H54 (cell line): ENCODE data around the gene CD28.

Experiments used
- DNase-seq: peaks from one replicate; pipeline ENCODE4 v3.0.0; 2011; ENCODE audit warnings: low spot score, mixed read lengths; ENCODE audit not compliant: insufficient read length
- FAIRE-seq: peaks from 3 replicates; lab custom pipeline; 2011; peaks lifted over from hg19 to GRCh38; lab: Jason Lieb, UNC
- POLR2A ChIP-seq: IDR thresholded peaks from 2 replicates; pipeline ENCODE4 v1.6.1; 2011; ENCODE audit warnings: low read depth, mild to moderate bottlenecking, low read length

CD28 gene

GRCh38 chr2:203678971-203679370 lies 27.5 kb upstream of the CD28 start:
- peak; percentile 86 for FAIRE-seq
- DNase-seq, result no peak

DNA sequence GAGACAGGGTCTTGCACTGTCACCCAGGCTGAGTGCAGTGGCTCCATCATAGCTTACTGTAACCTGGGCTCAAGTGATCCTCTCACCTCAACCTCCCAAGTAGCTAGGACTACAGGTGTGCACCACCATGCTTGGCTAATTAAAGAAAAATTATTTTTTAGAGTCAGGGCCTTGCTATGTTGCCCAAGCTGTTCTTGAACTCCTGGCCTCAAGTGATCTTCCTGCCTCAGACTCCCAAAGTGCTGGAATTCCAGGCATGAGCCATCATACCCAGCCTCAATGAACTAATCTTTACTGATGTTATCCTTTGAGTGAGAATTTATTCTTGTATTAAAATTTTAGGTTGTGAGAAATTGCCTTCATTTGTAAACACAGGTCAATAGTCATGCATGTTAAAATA lies 27.0 kb upstream of the CD28 start:
- TF ChIP-seq POLR2A, result no peak
- no peak for DNase-seq
- FAIRE-seq, result no peak

More at GRCh38 chr2:203678971-203679370, 27.5 kb upstream of the CD28 start:
- no peak for TF ChIP-seq POLR2A

DNA sequence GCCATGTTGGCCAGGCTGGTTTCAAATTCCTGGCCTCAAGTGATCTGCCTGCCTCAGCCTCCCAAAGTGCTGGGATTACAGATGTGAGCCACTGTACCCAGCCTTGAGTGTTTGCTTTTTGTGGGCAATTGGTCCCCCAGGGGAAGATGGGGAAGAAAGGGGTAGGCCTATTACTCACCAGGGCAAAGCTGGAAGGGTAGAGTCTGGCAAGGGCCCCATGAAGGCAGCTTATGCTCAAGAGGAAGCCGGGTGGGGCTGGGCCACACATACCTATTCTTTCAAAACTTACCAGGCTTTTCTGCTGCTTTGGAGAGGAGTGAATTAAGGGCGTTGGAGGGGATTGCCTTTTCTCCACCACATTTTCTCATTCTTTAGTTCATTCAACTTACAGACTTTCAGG lies 24.5 kb upstream of the CD28 start:
- no peak for FAIRE-seq
- DNase-seq, result no peak
- TF ChIP-seq POLR2A, result no peak

- FAIRE-seq, result no peak
- no peak for DNase-seq
- TF ChIP-seq POLR2A, result no peak
These were observed 23.7 kb upstream of the CD28 start for GRCh38 chr2:203682688-203683130.

DNA sequence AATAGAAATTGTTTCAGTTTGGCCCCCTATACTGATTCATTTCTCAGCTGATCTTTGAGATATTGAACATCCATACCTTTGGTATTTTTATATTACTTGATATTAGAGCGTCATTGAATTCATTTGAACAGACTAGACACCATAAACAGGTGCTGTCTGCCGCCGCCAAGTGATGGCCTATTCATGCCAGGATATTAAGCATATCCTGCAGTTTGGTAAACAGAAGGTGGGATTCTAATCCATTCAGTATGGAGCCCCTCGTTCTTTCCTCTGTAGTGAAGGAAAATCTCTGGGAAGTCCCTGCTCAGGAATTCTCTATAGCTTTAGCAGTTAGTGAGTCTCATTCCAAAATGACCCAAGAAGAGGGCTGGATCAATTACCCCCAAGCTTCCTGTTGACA lies 23.0 kb upstream of the CD28 start:
- TF ChIP-seq POLR2A, result no peak
- no peak for DNase-seq
- FAIRE-seq, result no peak

GRCh38 chr2:203683932-203684556 lies 22.4 kb upstream of the CD28 start:
- peak; percentile 98 for FAIRE-seq

DNA sequence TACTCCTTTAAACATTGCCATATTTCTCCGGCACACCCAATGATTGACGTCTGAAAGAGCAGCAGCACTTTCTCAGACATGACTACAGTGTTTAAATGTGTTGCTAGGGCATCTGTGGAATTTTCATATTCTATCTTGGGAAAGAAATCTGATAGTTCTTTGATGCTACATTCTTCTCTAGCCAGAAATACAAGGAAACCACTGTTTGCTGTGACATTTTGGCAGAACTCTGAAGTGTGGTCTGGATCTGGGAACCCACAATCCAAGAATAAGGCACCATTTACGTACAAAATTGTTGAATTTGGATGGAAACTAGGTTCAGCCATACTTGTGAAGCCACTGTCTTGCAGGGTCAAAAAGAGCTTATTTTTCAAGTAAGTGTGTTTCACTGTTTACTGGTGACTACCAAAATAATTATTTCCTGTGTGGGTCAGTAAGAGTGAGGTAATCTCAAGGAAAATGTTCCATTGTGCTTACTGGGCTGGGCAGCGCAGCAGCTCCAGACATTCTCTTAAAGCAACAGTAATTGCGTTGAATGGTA lies 21.3 kb upstream of the CD28 start:
- DNase-seq, result peak; percentile 32
- peak; percentile 90 for FAIRE-seq
- TF ChIP-seq POLR2A, result no peak

More at GRCh38 chr2:203683932-203684556, 22.4 kb upstream of the CD28 start:
- no peak for TF ChIP-seq POLR2A
- DNase-seq, result peak; percentile 54

GRCh38 chr2:203685789-203686420 lies 20.5 kb upstream of the CD28 start:
- DNase-seq, result no peak
- no peak for TF ChIP-seq POLR2A
- no peak for FAIRE-seq

GRCh38 chr2:203687165-203687564 lies 19.3 kb upstream of the CD28 start:
- no peak for TF ChIP-seq POLR2A
- DNase-seq (no peak), FAIRE-seq (no peak)

GRCh38 chr2:203688798-203689197 lies 17.6 kb upstream of the CD28 start:
- DNase-seq, result peak; percentile 26
- TF ChIP-seq POLR2A, result no peak
- peak; percentile 60 for FAIRE-seq

DNA sequence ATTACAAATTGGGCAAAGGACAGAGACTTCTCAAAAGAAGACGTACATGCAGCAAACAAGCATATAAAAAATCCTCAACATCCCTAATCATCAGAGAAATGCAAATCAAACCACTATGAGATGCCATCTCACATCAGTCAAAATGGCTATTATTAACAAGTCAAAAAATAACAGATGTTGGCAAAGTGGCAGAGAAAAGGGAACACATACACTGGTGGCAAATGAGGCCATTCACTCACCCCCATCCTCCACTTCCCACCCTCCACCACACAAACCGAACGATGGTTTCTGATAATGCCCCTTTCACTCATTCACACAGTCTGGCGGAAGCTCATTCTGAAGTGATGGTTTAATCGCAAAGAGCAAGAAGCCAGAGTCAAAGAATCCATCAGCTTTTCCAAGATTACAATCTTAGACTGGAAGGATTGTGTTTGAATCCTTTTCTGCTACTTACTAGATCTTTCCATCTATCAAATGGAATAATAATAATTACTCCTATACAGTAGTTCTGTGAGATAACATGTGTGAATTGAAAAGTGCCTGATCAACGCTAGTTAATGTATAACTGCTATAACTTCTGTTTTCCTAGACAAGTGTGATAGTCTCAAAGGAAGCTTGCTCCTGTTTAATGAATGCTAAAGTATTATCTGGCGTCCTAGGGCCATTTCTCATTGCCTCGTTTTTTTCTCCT lies 16.9 kb upstream of the CD28 start:
- TF ChIP-seq POLR2A, result no peak
- no peak for FAIRE-seq
- no peak for DNase-seq

DNA sequence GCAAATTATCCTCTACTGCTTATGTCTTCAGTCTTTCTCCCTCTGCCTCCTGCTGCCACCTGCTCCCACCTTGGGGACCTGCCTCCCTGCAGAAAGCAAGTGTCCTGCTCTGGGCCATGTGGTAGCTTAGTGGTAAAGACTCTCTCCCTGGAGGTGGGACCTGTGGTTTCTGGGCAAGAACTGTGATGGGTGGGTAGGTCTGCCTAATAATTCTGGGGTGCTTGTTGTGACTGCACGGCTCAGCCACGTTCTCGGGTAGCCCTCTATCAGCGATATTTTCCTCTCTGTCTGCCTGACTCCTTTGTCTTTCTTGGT lies 16.4 kb upstream of the CD28 start:
- TF ChIP-seq POLR2A, result no peak
- FAIRE-seq (no peak), DNase-seq (no peak)

DNA sequence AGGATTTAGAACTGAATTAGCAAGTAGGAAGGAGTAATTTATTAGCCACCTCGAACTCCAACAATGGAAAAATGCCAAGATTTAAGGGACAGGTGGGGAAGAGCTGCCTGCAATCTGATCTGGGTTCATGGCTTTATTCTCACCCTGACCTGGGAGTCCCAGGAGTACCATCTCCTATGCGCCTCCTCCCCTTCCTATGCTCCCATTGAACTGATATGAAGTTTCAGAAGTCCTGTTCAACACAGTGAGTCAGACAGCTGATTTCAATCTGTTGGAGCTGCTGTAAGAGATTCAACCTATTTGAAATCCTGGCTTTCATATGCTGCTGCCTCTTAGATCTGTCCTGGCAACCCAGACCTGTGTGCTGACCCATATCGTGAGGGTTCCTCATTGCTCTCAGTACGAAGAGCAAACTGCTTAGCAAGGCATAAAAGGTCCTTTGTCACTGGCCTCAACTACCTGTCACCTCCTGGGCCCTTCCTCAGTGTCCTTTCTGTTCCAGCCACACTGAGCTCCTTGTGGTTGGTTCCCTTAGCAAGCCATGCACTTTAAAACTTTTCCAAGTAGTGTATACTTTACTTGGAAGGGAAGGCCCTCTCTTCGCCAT lies 15.9 kb upstream of the CD28 start:
- no peak for FAIRE-seq
- DNase-seq, result no peak
- no peak for TF ChIP-seq POLR2A

DNA sequence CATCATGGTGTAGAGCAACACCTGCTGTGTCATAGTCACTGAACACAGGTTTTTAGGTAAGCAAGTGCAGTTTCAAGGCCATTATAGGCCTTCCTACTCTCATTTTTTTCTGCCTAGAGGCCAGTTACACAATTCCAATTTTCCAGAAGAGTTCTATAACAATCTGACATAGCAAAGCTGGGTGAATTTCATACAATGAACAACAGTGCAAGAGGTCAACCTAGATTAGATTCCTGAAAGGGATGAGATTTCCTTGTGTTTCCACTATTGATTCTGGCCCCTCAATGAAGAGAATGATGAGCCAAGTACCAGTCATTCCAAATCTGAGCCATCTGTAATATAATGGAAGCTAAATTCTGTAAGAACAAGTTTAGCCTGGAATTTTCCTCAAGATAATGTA lies 15.3 kb upstream of the CD28 start:
- no peak for TF ChIP-seq POLR2A

More for the DNA sequence above, 15.3 kb upstream of the CD28 start:
- FAIRE-seq, result no peak
- DNase-seq, result no peak
